HL-60 (cell line): Measurements from ENCODE around the gene PITPNB.

ENCODE experiments used
- DNase-seq, 2 experiments: peaks; one replicate each; pipeline ENCODE4 v3.0.0-alpha.2; 2010 to 2020; ENCODE audit warnings: low read depth in 1 of 2, low spot score in 1 of 2
- H3K27ac ChIP-seq: fragments of 250-450 bp; sonication (Bioruptor Pico); replicated peaks from 2 replicates; pipeline ENCODE4 v1.5.1; 2020; ENCODE audit warnings: mild to moderate bottlenecking, moderate library complexity
- H3K27me3 ChIP-seq: fragments of 250-450 bp; sonication (Bioruptor Pico); 2 replicates; pipeline ENCODE4 v1.5.1; 2021; ENCODE audit warnings: mild to moderate bottlenecking, moderate library complexity; ENCODE audit not compliant: insufficient read depth, poor library complexity, severe bottlenecking
- H3K4me3 ChIP-seq: replicated peaks from 2 replicates; pipeline ENCODE4 v1.5.1; 2011; ENCODE audit warnings: mild to moderate bottlenecking, control low read depth, low read length; ENCODE audit not compliant: insufficient read depth
- GABPA ChIP-seq: IDR thresholded peaks from 2 replicates; pipeline ENCODE4 v1.6.1; 2012; ENCODE audit warnings: low read depth
- POLR2AphosphoS5 ChIP-seq: IDR thresholded peaks from 2 replicates; pipeline ENCODE4 v1.6.1; 2012; ENCODE audit warnings: low read depth
- SPI1 ChIP-seq: IDR thresholded peaks from 2 replicates; pipeline ENCODE4 v1.6.1; 2012; ENCODE audit warnings: low read depth, mild to moderate bottlenecking, borderline replicate concordance
- TF ChIP-seq, protein P1 (sequence below): IDR thresholded peaks from 2 replicates; pipeline ENCODE4 v1.6.1; 2012; ENCODE audit warnings: low read depth; ENCODE audit not compliant: insufficient replicate concordance
- TF ChIP-seq, protein P2 (sequence below): IDR thresholded peaks from one replicate; pipeline ENCODE4 v1.5.1; 2011; ENCODE audit warnings: low read length, control low read depth, inconsistent platforms; ENCODE audit not compliant: insufficient read depth

PITPNB gene

DNA sequence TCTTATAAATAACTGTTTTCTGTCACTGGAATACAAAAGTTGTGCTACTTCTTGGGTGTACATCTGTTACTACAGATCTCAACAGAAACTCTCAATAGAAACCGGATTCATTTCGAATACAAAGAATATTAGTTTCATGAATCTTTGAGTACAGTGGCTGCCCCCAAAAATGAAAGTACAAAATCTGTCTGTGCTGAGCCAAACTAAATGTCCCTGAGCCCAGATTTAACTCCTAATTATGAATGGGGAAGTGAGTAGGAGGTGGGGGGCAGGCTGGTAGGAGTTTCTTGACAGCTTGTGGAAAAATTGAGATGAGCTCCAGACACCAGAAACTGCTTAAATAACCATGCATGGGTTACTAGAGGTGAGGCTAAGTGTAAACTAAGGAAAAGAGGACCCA lies 41.6 kb downstream of the PITPNB start:
- peak; percentile 49; the same call in 1 of the 2 replicates for TF ChIP-seq SPI1
- TF ChIP-seq, protein P1, sequence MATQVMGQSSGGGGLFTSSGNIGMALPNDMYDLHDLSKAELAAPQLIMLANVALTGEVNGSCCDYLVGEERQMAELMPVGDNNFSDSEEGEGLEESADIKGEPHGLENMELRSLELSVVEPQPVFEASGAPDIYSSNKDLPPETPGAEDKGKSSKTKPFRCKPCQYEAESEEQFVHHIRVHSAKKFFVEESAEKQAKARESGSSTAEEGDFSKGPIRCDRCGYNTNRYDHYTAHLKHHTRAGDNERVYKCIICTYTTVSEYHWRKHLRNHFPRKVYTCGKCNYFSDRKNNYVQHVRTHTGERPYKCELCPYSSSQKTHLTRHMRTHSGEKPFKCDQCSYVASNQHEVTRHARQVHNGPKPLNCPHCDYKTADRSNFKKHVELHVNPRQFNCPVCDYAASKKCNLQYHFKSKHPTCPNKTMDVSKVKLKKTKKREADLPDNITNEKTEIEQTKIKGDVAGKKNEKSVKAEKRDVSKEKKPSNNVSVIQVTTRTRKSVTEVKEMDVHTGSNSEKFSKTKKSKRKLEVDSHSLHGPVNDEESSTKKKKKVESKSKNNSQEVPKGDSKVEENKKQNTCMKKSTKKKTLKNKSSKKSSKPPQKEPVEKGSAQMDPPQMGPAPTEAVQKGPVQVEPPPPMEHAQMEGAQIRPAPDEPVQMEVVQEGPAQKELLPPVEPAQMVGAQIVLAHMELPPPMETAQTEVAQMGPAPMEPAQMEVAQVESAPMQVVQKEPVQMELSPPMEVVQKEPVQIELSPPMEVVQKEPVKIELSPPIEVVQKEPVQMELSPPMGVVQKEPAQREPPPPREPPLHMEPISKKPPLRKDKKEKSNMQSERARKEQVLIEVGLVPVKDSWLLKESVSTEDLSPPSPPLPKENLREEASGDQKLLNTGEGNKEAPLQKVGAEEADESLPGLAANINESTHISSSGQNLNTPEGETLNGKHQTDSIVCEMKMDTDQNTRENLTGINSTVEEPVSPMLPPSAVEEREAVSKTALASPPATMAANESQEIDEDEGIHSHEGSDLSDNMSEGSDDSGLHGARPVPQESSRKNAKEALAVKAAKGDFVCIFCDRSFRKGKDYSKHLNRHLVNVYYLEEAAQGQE: no peak
- DNase-seq: no peak
- Histone ChIP-seq H3K4me3 (no peak overlapping the region), H3K27me3 (no peaks in the 10 kb centered on the region), H3K27ac (no peak overlapping the region)

DNA sequence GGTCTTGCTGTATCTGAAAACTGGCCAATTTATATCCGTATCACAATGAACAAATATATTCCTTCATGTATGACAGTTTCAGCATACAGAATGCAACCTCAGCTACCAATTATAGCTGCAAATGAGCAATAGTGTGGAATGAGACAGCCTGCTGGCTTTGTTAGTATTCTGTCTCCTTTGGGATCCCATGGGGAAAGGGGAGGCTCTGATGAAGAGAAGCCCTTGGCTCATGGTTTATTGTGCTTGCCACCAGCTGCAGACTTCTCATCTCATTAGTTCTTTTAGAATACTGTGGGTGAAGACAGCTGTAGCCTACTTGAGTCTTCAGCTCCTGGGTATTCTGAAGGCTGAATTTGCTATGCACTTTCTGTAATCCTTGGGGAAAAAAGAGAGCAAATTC lies 42.4 kb downstream of the PITPNB start:
- no peak for DNase-seq
- H3K27ac ChIP-seq: no peak overlapping the region
- no peak overlapping the region for H3K4me3 ChIP-seq
- H3K27me3 ChIP-seq: no peaks in the 10 kb centered on the region
- TF ChIP-seq SPI1 (no peak), POLR2AphosphoS5 (no peak), GABPA (no peak)
- TF ChIP-seq, protein P1: no peak
- TF ChIP-seq, protein P2, sequence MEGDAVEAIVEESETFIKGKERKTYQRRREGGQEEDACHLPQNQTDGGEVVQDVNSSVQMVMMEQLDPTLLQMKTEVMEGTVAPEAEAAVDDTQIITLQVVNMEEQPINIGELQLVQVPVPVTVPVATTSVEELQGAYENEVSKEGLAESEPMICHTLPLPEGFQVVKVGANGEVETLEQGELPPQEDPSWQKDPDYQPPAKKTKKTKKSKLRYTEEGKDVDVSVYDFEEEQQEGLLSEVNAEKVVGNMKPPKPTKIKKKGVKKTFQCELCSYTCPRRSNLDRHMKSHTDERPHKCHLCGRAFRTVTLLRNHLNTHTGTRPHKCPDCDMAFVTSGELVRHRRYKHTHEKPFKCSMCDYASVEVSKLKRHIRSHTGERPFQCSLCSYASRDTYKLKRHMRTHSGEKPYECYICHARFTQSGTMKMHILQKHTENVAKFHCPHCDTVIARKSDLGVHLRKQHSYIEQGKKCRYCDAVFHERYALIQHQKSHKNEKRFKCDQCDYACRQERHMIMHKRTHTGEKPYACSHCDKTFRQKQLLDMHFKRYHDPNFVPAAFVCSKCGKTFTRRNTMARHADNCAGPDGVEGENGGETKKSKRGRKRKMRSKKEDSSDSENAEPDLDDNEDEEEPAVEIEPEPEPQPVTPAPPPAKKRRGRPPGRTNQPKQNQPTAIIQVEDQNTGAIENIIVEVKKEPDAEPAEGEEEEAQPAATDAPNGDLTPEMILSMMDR: no peak

DNA sequence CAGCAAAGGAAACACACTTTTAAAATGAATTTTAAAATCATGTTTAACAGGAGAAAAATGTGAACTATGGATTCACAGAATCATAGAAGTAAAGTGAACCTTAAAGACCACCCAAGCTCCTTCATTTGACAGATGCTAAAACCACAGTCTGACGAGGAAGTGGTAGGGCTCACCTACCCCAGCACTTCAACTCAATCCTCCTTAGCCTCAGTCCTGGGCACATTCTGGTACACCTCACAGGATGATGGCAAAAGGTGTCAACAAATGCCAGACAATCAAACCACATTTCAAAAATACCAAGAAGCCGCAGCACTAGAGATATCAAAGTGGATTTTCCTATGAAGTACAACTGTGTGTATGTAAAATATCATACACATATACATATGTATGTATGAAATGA lies 43.1 kb downstream of the PITPNB start:
- DNase-seq: no peak
- Histone ChIP-seq H3K27me3 (no peaks in the 10 kb centered on the region), H3K4me3 (no peak overlapping the region), H3K27ac (no peak overlapping the region)
- no peak for TF ChIP-seq POLR2AphosphoS5

DNA sequence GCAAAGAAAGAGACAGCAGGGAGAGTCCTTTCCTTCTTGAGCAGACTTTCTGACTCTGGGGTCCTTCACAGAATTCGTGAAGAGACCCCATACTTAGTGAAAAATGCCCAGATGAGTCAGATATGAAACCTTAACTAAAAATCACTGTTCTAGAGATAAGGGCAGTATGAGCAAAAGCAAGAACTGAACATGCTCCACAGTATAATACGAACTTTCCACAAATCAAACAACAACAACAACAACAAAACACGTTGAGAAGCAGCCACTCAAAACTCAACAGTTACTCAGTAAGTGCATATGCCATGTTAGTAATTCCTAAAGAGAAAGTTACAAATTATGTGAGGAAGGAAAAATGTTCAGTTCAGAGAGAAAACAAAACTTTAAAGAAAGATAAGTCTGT lies 44.3 kb downstream of the PITPNB start:
- TF ChIP-seq POLR2AphosphoS5 (no peak), SPI1 (no peak), GABPA (no peak)
- TF ChIP-seq, protein P1: no peak
- TF ChIP-seq, protein P2: no peak
- H3K4me3 ChIP-seq: no peak overlapping the region
- H3K27me3 ChIP-seq: no peaks in the 10 kb centered on the region
- DNase-seq: no peak
- H3K27ac ChIP-seq: no peak overlapping the region
